ENCODE measurements around the gene HNRNPF. TPM values are rescaled to one million over a fixed set of nuclear protein-coding genes. Genes with fewer than 3 reads are reported as not detected.

The HNRNPF gene
- total and polyA plus RNA-seq, 4 donors: 64.5 to 150 (median 113) TPM

- no peak for TF ChIP-seq HNF4A (conservative IDR thresholded peaks at IDR 0.05)
- no peak for TF ChIP-seq FOXA1 (IDR thresholded peaks at IDR 0.05)
Measured at GRCh38 chr10:43386981-43387677, 21.9 kb downstream of the HNRNPF start (continued).

- Histone ChIP-seq H3K9ac (ENCODE audit: low read depth in 1 of 2, low read length in 2 of 2) (no peak overlapping the region), H3K4me3 (ENCODE audit: low read depth in 1 of 3, low read length in 3 of 3) (no peak overlapping the region), H3K27ac (ENCODE audit: low read depth in 1 of 2, low read length in 2 of 2) (no peak overlapping the region), H3K4me1 (ENCODE audit: control insufficient read depth in 4 of 4, insufficient read depth in 4 of 4, low read length in 3 of 4) (peaks cover 0 to 9% (median 3%) of the 10 kb centered on the region in 4 donors), H3K9me3 (ENCODE audit: control insufficient read depth in 4 of 4, low read length in 3 of 4) (no peaks in the 10 kb centered on the region), H3K36me3 (ENCODE audit: control insufficient read depth in 4 of 4, insufficient read depth in 3 of 4, low read depth in 1 of 4, low read length in 3 of 4) (peaks cover 17 to 59% (median 55%) of the 10 kb centered on the region in 4 donors), H3K27me3 (ENCODE audit: control insufficient read depth in 4 of 4, insufficient read depth in 4 of 4, low read length in 3 of 4) (no peaks in the 10 kb centered on the region)
- TF ChIP-seq YY1 (IDR thresholded peaks at IDR 0.05) (no peak), REST (IDR thresholded peaks at IDR 0.05) (no peak), MAX (IDR thresholded peaks at IDR 0.05) (no peak), EGR1 (IDR thresholded peaks at IDR 0.05; ENCODE audit: low read depth in 2 of 2) (no peak), JUND (IDR thresholded peaks at IDR 0.05) (no peak), ZBTB33 (IDR thresholded peaks at IDR 0.05) (no peak), RXRA (IDR thresholded peaks at IDR 0.05) (no peak), NR2F2 (IDR thresholded peaks at IDR 0.05) (no peak), HNF4G (IDR thresholded peaks at IDR 0.05) (no peak), FOXA1 (IDR thresholded peaks at IDR 0.05) (no peak)
- DNase-seq (ENCODE audit: low spot score): no peak
- WGBS: 96% methylated on average over 4 of the region's 4 CpGs
Measured at GRCh38 chr10:43386549-43386948, 22.4 kb downstream of the HNRNPF start.

GRCh38 chr10:43385412-43386004 is 23.5 kb downstream of the HNRNPF start:
- Histone ChIP-seq H3K4me3 (ENCODE audit: low read depth in 1 of 3, low read length in 3 of 3) (no peak overlapping the region), H3K27ac (ENCODE audit: low read depth in 1 of 2, low read length in 2 of 2) (no peak overlapping the region), H3K9me3 (ENCODE audit: control insufficient read depth in 4 of 4, low read length in 3 of 4) (no peaks in the 10 kb centered on the region), H3K36me3 (ENCODE audit: control insufficient read depth in 4 of 4, insufficient read depth in 3 of 4, low read depth in 1 of 4, low read length in 3 of 4) (peaks cover 13 to 51% (median 46%) of the 10 kb centered on the region in 4 donors), H3K4me1 (ENCODE audit: control insufficient read depth in 4 of 4, insufficient read depth in 4 of 4, low read length in 3 of 4) (peaks cover 0 to 8% (median 2%) of the 10 kb centered on the region in 4 donors), H3K27me3 (ENCODE audit: control insufficient read depth in 4 of 4, insufficient read depth in 4 of 4, low read length in 3 of 4) (no peaks in the 10 kb centered on the region), H3K9ac (ENCODE audit: low read depth in 1 of 2, low read length in 2 of 2) (no peak overlapping the region)
- no peak for DNase-seq (ENCODE audit: low spot score)
- WGBS: 87% methylated on average over 5 of the region's 5 CpGs
- TF ChIP-seq GABPA (IDR thresholded peaks at IDR 0.05 in 1 of 2, conservative IDR thresholded peaks at IDR 0.05 in 1 of 2) (no peak), SP1 (IDR thresholded peaks at IDR 0.05) (no peak), REST (IDR thresholded peaks at IDR 0.05) (no peak), ZBTB33 (IDR thresholded peaks at IDR 0.05) (no peak), MAX (IDR thresholded peaks at IDR 0.05) (no peak), TAF1 (conservative IDR thresholded peaks at IDR 0.05) (no peak), FOXA1 (IDR thresholded peaks at IDR 0.05) (no peak), HNF4G (IDR thresholded peaks at IDR 0.05) (no peak), FOXA2 (IDR thresholded peaks at IDR 0.05) (no peak), NR2F2 (IDR thresholded peaks at IDR 0.05) (no peak), YY1 (IDR thresholded peaks at IDR 0.05) (no peak), JUND (IDR thresholded peaks at IDR 0.05) (no peak), EGR1 (IDR thresholded peaks at IDR 0.05; ENCODE audit: low read depth in 2 of 2) (no peak), RAD21 (IDR thresholded peaks at IDR 0.05) (no peak), HNF4A (conservative IDR thresholded peaks at IDR 0.05) (no peak), RXRA (IDR thresholded peaks at IDR 0.05) (no peak)
